ENCODE data around the gene GADD45B.

- TF ChIP-seq CTCF (IDR thresholded peaks at IDR 0.05) (no peak), POLR2A (IDR thresholded peaks at IDR 0.05) (no peak)
Measured at GRCh38 chr19:2492870-2493269, 16.9 kb downstream of the GADD45B start.

Data from Peyer's patch (tissue), 4 donors.